Testis (tissue), 3 donors: ENCODE measurements around the gene HOTAIR. TPM values are rescaled to one million over a fixed set of nuclear protein-coding genes. Genes with fewer than 3 reads are reported as not detected.
A peak's percentile ranks its signal among the peaks of the same experiment; 100 is the strongest.

Source experiments
- DNase-seq: peaks from one replicate; pipeline ENCODE4 v3.0.0-alpha.2; 2019
- H3K27ac ChIP-seq, 2 donors: fragments of 200-600 bp; sonication (generic); one replicate each; pipeline ENCODE4 v1.5.1; 2019
- H3K27me3 ChIP-seq: fragments of 200-600 bp; sonication (generic); one replicate; pipeline ENCODE4 v1.5.1; 2019
- H3K36me3 ChIP-seq: fragments of 200-600 bp; sonication (generic); one replicate; pipeline ENCODE4 v1.5.1; 2017; ENCODE audit warnings: low read depth; ENCODE audit errors: missing control alignments
- H3K4me1 ChIP-seq: fragments of 200-600 bp; sonication (generic); one replicate; pipeline ENCODE4 v1.5.1; 2019
- H3K4me3 ChIP-seq, 2 donors: fragments of 200-600 bp; sonication (generic); one replicate each; pipeline ENCODE4 v1.5.1; 2017 to 2019
- H3K9me3 ChIP-seq: fragments of 200-600 bp; sonication (generic); one replicate; pipeline ENCODE4 v1.5.1; 2017
- POLR2A ChIP-seq: fragments of 450-650 bp; IDR thresholded peaks from one replicate; pipeline ENCODE4 v1.6.1; 2017; ENCODE audit warnings: antibody characterized with exemption, mild to moderate bottlenecking, moderate library complexity
- WGBS, 2 donors: methylation state at CpG; one replicate each; pipeline ENCODE4 v1.1.5; 2018; 5-methylcytosine and 5-hydroxymethylcytosine counted together
- intact Hi-C: fragments of 100-400 bp; cut with DNase I; formaldehyde crosslinking; loops from one replicate; pipeline ENCODE4 v1.15.1; 2023; ENCODE audit warnings: low total_unique reads
- polyA plus RNA-seq: library from polyadenylated mRNA; stranded (reverse); fragments of 350-450 nt; fragmentation: Illumina TruSeq; extraction: RNeasy Lipid Tissue Mini Kit (QIAGEN cat#74804); gene quantifications from one replicate; pipeline ENCODE4 v1.2.3, GENCODE V29; 2014; ENCODE audit warnings: low read depth, low replicate concordance; ENCODE audit not compliant: insufficient read depth
- total RNA-seq, 2 donors: library from RNA; depleted of rRNA; stranded (reverse); fragments of >200 nt; gene quantifications; one replicate each; pipeline ENCODE4 v1.2.3, GENCODE V29; 2016
- TF ChIP-seq, protein P1 (sequence below), 3 experiments: fragments of 450-650 bp in 2 of 3; fragments of 200-600 bp in 1 of 3; sonication (generic) in 1 of 3; IDR thresholded peaks; one replicate each; pipeline ENCODE4 v1.5.1; 2016 to 2019; ENCODE audit warnings: antibody characterized with exemption in 3 of 3, mild to moderate bottlenecking in 2 of 3, moderate library complexity in 1 of 3

Gene HOTAIR
- total and polyA plus RNA-seq, 3 donors from 2014 or later, result 3.1 to 8.6 (median 3.4) TPM

DNA sequence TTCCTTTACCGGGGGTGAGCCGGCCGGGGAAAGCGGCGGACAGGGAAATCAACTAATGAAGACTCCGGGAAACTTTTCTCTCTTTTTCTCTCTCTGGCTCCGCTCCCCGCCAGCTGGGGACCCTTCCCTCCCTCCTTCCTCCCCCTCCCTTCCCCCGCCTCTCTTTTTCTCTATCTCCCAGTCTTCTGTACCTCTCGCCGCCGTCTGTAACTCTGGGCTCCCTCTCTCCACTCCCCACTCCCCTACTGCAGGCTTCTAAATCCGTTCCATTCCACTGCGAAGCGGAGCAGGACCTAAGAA lies 8.7 kb downstream of the HOTAIR start:
- 7 to 9% methylated on average over 15 of the region's 15 CpGs for WGBS, 2 donors
- intact Hi-C loops, result no loop called here
- TF ChIP-seq, protein P1, sequence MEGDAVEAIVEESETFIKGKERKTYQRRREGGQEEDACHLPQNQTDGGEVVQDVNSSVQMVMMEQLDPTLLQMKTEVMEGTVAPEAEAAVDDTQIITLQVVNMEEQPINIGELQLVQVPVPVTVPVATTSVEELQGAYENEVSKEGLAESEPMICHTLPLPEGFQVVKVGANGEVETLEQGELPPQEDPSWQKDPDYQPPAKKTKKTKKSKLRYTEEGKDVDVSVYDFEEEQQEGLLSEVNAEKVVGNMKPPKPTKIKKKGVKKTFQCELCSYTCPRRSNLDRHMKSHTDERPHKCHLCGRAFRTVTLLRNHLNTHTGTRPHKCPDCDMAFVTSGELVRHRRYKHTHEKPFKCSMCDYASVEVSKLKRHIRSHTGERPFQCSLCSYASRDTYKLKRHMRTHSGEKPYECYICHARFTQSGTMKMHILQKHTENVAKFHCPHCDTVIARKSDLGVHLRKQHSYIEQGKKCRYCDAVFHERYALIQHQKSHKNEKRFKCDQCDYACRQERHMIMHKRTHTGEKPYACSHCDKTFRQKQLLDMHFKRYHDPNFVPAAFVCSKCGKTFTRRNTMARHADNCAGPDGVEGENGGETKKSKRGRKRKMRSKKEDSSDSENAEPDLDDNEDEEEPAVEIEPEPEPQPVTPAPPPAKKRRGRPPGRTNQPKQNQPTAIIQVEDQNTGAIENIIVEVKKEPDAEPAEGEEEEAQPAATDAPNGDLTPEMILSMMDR (IDR thresholded peaks at IDR 0.05), result no peak
- no peak for TF ChIP-seq POLR2A
- Histone ChIP-seq H3K27me3 (peaks cover 3% of the 10 kb centered on the region), H3K4me1 (peaks cover 2% of the 10 kb centered on the region), H3K27ac (no peak overlapping the region), H3K4me3 (peak overlapping the region in 1 of 2 donors; percentile 27), H3K36me3 (no peaks in the 10 kb centered on the region), H3K9me3 (no peaks in the 10 kb centered on the region)
- no peak for DNase-seq

DNA sequence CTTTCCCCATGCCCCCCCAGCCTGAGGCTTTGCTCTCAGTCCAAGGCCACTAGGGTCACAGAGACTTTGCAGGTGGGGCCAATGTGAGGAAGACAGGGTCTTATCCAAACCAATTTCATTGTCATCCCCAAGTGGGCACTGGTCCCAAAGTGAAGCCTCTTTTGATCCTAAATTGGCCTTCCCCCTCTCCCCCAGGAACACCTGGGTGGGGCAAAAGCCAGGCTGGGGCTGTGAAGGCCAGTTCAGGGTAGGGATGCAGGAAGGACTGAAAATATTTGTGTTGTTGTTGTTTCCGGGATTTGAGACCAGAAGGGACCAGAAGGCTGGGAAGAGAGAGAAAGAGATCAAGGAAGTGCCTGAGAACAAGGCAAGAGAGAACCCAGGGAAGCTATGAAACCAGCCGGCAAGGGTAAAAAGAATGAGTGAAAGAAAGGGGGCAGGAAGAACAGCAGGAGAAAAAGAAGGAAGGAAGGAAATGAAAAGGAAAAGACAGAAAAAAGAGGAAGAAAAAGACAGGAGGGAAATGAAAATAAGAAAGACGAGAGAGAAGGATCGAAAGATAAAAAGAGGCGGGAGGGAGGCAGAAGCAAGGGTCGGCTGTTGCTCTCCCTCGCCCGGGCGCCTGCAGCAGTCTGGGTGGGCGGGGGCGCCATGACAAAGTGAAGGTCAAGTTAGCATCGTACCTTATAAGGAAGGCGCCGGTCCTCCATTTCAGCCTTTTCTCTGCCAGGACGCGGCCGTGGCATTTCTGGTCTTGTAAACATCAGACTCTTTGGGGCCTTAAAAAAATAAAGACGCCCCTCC lies 9.3 kb downstream of the HOTAIR start:
- DNase-seq, result no peak
- Histone ChIP-seq H3K4me3 (peak overlapping the region in 1 of 2 donors; percentile 27), H3K36me3 (no peaks in the 10 kb centered on the region), H3K27me3 (peaks cover 3% of the 10 kb centered on the region), H3K27ac (no peak overlapping the region), H3K9me3 (no peaks in the 10 kb centered on the region), H3K4me1 (peaks cover 2% of the 10 kb centered on the region)
- intact Hi-C loops, result no loop called here
- TF ChIP-seq, protein P1 (IDR thresholded peaks at IDR 0.05), result no peak
- TF ChIP-seq POLR2A, result no peak
- WGBS, 2 donors, result 4% methylated on average over 18 of the region's 18 CpGs

DNA sequence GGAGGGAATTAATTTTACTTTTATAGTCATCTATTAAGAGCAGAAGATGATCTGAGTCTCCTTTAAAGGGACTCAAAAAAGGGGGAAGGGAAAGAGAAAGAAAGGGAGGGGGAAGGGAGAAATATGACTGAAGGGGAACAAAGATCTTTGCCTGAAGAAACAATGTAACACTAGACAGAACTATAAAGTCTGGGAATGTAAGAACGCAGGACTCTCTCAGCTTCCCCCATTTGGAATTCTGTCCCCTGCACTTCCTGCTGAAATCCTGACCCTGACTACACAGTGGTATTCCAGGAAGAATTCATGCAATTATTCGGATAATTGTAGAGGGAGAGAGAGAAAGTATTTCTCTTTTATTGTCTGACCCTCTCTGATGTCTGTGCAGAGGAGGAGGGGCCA lies 10.4 kb downstream of the HOTAIR start:
- intact Hi-C loops, result no loop called here
- no peak for DNase-seq
- WGBS, 2 donors, result 16 to 20% methylated on average over 2 of the region's 2 CpGs

DNA sequence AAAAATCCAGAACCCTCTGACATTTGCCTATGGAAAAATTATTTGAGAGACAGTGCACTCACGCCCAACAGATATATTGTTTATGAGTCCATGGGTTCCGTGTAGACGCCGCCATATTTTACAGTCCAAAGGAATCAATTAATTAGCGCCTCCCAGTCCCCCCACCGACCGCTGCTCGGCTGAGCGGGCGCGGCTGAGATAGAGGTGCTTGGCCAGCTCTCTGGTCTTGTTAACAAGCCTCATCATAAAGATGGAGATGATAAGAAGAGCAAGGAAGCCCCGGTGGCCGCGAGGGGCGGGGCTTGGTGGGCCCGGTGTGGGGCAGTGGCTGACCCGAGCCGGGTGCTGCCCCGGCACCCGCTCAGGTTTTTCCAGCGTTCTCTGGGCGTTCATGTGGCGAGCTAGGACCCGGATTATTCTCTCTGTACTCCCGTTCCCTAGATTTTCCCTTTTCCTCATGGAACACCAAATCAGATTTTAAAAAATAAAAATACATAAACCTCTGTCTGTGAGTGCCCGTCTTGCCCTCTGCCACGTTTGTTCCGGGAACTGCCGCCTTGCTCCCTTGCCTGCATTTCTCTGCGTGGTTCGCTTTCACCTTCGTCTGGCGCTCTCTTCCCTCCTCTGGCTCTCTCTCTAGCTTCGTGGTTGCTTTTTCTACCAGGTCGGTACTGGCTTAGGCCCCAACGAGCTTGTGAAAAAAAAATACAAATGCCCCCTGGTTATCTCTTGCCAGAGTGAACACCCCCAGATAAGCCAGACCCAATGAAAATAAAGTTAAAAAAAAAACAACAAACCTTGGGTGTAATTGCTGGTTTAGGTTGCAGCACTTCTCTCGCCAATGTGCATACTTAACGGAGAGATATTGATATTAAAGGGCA lies 11.1 kb downstream of the HOTAIR start:
- peaks cover 3% of the 10 kb centered on the region for H3K27me3 ChIP-seq
- WGBS, 2 donors, result 14 to 15% methylated on average over 37 to 38 of the region's 38 CpGs
- intact Hi-C loops, result no loop called here

More for the DNA sequence above, 10.4 kb downstream of the HOTAIR start:
- peaks cover 2% of the 10 kb centered on the region for H3K4me1 ChIP-seq
- H3K36me3 ChIP-seq, result no peaks in the 10 kb centered on the region
- no peaks in the 10 kb centered on the region for H3K9me3 ChIP-seq
- TF ChIP-seq, protein P1 (IDR thresholded peaks at IDR 0.05), result no peak
- TF ChIP-seq POLR2A, result no peak
- no peak overlapping the region for H3K27ac ChIP-seq
- peaks cover 3% of the 10 kb centered on the region for H3K27me3 ChIP-seq
- no peak overlapping the region for H3K4me3 ChIP-seq

More for the DNA sequence above, 11.1 kb downstream of the HOTAIR start:
- Histone ChIP-seq H3K4me3 (no peak overlapping the region), H3K36me3 (no peaks in the 10 kb centered on the region), H3K4me1 (peaks cover 2% of the 10 kb centered on the region), H3K27ac (no peak overlapping the region), H3K9me3 (no peaks in the 10 kb centered on the region)
- TF ChIP-seq, protein P1 (IDR thresholded peaks at IDR 0.05), result no peak
- TF ChIP-seq POLR2A, result no peak
- no peak for DNase-seq
